ENCODE measurements around the gene CYP4F11.

The CYP4F11 gene

GRCh38 chr19:15897738-15898276 is 36.5 kb downstream of the CYP4F11 start, which contains the start of gene CYP4F2:
CYP4F2 (minus strand) TSS chr19:15898074; CDS start chr19:15897611, 463 bp downstream.
- no peak for DNase-seq (ENCODE audit: low read depth, low spot score)
- no peak within 1 kb of the TSS for H3K4me3 ChIP-seq (ENCODE audit: low read depth, low read length)
- POLR2A ChIA-PET = interaction anchor here (0.5 kb wide), 1 partner anchor 827 kb away, joined by 3 read pairs; no protein-coding TSS in a partner anchor
- TF ChIP-seq, protein P1, sequence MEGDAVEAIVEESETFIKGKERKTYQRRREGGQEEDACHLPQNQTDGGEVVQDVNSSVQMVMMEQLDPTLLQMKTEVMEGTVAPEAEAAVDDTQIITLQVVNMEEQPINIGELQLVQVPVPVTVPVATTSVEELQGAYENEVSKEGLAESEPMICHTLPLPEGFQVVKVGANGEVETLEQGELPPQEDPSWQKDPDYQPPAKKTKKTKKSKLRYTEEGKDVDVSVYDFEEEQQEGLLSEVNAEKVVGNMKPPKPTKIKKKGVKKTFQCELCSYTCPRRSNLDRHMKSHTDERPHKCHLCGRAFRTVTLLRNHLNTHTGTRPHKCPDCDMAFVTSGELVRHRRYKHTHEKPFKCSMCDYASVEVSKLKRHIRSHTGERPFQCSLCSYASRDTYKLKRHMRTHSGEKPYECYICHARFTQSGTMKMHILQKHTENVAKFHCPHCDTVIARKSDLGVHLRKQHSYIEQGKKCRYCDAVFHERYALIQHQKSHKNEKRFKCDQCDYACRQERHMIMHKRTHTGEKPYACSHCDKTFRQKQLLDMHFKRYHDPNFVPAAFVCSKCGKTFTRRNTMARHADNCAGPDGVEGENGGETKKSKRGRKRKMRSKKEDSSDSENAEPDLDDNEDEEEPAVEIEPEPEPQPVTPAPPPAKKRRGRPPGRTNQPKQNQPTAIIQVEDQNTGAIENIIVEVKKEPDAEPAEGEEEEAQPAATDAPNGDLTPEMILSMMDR (IDR thresholded peaks at IDR 0.05; ENCODE audit: insufficient read depth, low read length, missing control alignments) = no peak
- CTCF ChIA-PET = no interaction called here

DNA sequence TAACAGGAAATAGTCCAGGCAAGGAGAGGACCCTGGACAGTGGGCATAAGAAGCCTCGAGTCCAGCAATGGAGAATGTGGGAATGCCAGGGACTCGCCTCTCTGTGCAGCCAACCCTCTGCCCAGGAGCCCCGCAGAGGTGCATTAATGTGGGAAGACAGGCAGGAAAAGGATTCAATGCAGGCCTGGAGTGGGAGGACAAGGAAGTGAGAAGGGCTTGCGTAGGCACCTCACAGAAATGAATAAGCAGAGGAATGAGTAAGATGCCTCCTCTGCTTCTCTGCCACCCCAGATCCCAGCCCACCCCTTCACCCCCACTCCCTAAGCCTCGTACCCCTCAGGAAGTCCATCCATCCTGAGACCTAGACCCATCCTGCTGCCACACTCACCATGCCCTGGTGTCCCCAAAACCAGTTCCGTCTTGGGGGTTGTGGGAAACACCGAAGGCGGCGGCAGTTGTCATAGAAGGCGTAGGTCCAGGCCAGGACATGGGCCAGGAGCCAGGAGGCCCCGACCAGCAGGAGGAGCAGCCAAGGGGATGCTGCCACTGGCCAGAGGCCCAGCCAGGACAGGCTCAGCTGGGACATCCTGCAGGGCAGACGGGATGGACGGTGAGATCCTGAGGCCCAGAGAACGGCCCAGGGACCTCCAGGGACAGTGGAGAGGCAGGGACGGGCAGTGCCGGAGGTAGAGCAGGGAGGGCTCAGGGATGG is 37.1 kb downstream of the CYP4F11 start:
- DNase-seq (ENCODE audit: low read depth, low spot score) = no peak
- ChIA-PET CTCF (no interaction called here), POLR2A (interaction anchor here (0.5 kb wide), 1 partner anchor 826 kb away, joined by 3 read pairs; no protein-coding TSS in a partner anchor)
- TF ChIP-seq, protein P1 (IDR thresholded peaks at IDR 0.05; ENCODE audit: insufficient read depth, low read length, missing control alignments) = no peak
- no peak overlapping the region for H3K4me3 ChIP-seq (ENCODE audit: low read depth, low read length)

- no peak overlapping the region for H3K4me3 ChIP-seq (ENCODE audit: low read depth, low read length)
- DNase-seq (ENCODE audit: low read depth, low spot score) = no peak
- POLR2A ChIA-PET = no interaction called here
- TF ChIP-seq, protein P1 (IDR thresholded peaks at IDR 0.05; ENCODE audit: insufficient read depth, low read length, missing control alignments) = no peak
- CTCF ChIA-PET = no interaction called here
Observed at GRCh38 chr19:15895876-15896430, 38.4 kb downstream of the CYP4F11 start.

DNA sequence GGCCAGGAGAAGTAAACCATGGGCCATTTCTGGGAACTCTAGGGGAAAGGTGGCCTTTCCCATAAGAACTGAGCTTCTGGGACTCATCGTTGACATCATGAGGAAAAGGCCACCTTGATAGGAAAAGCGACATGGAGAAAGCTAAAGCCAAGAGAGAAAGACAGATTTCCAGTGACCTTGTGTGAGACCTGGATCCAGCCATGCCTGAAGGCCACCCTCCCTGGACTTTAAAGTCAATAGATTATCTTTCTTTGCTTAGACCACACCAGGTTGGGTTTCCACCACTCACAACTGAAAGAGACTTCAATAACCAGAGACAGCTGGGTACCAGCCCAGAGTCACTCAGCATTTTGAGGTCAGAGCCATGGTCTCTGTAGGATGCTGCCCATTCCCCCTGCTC is 40.0 kb downstream of the CYP4F11 start:
- no peak overlapping the region for H3K4me3 ChIP-seq (ENCODE audit: low read depth, low read length)
- DNase-seq (ENCODE audit: low read depth, low spot score) = no peak
- POLR2A ChIA-PET = no interaction called here
- CTCF ChIA-PET = no interaction called here
- TF ChIP-seq, protein P1 (IDR thresholded peaks at IDR 0.05; ENCODE audit: insufficient read depth, low read length, missing control alignments) = no peak

GRCh38 chr19:15893477-15893876 is 40.9 kb downstream of the CYP4F11 start:
- ChIA-PET CTCF (no interaction called here), POLR2A (no interaction called here)
- no peak overlapping the region for H3K4me3 ChIP-seq (ENCODE audit: low read depth, low read length)
- TF ChIP-seq, protein P1 (IDR thresholded peaks at IDR 0.05; ENCODE audit: insufficient read depth, low read length, missing control alignments) = no peak
- DNase-seq (ENCODE audit: low read depth, low spot score) = no peak

DNA sequence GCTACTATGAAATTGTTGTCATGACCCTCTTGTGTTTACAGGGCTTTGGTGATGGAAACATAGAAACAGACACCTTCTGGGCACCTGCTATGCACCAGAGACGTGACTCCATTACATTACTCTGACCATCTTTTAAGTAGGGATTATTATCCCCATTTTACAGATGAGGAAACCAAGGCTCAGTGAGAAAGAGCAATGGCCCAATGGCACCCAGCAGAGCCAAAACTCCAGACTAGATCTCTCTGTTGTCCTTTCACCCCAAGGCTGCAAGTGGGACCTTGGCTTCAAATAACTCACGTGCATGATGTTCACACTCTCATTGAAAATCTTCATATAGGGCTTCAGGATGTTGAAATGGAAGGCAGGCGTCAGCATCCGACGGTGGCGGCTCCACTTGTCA is 42.3 kb downstream of the CYP4F11 start:
- CTCF ChIA-PET = no interaction called here
- no peak overlapping the region for H3K4me3 ChIP-seq (ENCODE audit: low read depth, low read length)
- DNase-seq (ENCODE audit: low read depth, low spot score) = no peak
- TF ChIP-seq, protein P1 (IDR thresholded peaks at IDR 0.05; ENCODE audit: insufficient read depth, low read length, missing control alignments) = no peak
- POLR2A ChIA-PET = no interaction called here
